ENCODE measurements around the gene OSBPL8. TPM values are rescaled to one million over a fixed set of nuclear protein-coding genes. Genes with fewer than 3 reads are reported as not detected.
"Not testable (repeated sequence)": the region's sequence is repeated elsewhere in the genome, so short reads cannot be mapped to it uniquely, and the experiment has no call there.

Gene OSBPL8
- total RNA-seq, 8 experiments from 2014 or later: 22.9 to 63.6 (median 50.5) TPM

GRCh38 chr12:76504606-76505005 is 55.0 kb downstream of the OSBPL8 start:
- 70 to 100% (median 95%) methylated on average over 1 to 2 of the region's 2 CpGs; no CpG with 5 or more reads in 6 of the 10 experiments for WGBS, 10 experiments
- ATAC-seq (replicated peaks in 6 of 8): no peak
- in situ Hi-C loops (cut with MboI; ENCODE audit: low pct_unique_long_range_greater_than_20kb in 2 of 9, low sequenced_read_pairs in 9 of 9, unreplicated experiment in 9 of 9): no loop called here
- Histone ChIP-seq H3K27ac (no peak overlapping the region), H3K4me1 (replicated peaks in 1 of 2) (no peaks in the 10 kb centered on the region), H3K4me3 (no peak overlapping the region)

GRCh38 chr12:76503957-76504356 is 55.6 kb downstream of the OSBPL8 start:
- Histone ChIP-seq H3K4me1 (replicated peaks in 1 of 2) (no peaks in the 10 kb centered on the region), H3K27ac (no peak overlapping the region), H3K4me3 (no peak overlapping the region)
- in situ Hi-C loops (cut with MboI; ENCODE audit: low pct_unique_long_range_greater_than_20kb in 2 of 9, low sequenced_read_pairs in 9 of 9, unreplicated experiment in 9 of 9): no loop called here
- no peak for ATAC-seq (replicated peaks in 6 of 8)

GRCh38 chr12:76501390-76501789 is 58.2 kb downstream of the OSBPL8 start:
- Histone ChIP-seq H3K27ac (no peak overlapping the region), H3K4me3 (no peak overlapping the region), H3K4me1 (replicated peaks in 1 of 2) (no peaks in the 10 kb centered on the region)
- in situ Hi-C loops (cut with MboI; ENCODE audit: low pct_unique_long_range_greater_than_20kb in 2 of 9, low sequenced_read_pairs in 9 of 9, unreplicated experiment in 9 of 9): no loop called here
- peak in 1 of 8 experiments; percentile 61 for ATAC-seq (replicated peaks in 6 of 8)
- WGBS, 10 experiments: 80 to 100% (median 95%) methylated on average over 1 to 2 of the region's 2 CpGs; no CpG with 5 or more reads in 6 of the 10 experiments

- ATAC-seq (replicated peaks in 6 of 8); H3K4me3 ChIP-seq; H3K27ac ChIP-seq; in situ Hi-C loops (cut with MboI; ENCODE audit: low pct_unique_long_range_greater_than_20kb in 2 of 9, low sequenced_read_pairs in 9 of 9, unreplicated experiment in 9 of 9); H3K4me1 ChIP-seq (replicated peaks in 1 of 2): not testable (repeated sequence)
- WGBS, 10 experiments: 83 to 100% (median 98%) methylated on average over 1 to 4 of the region's 4 CpGs; no CpG with 5 or more reads in 2 of the 10 experiments
Measured at GRCh38 chr12:76499136-76499535, 60.4 kb downstream of the OSBPL8 start.

GRCh38 chr12:76495556-76495955 is 64.0 kb downstream of the OSBPL8 start:
- Histone ChIP-seq H3K4me3 (no peak overlapping the region), H3K4me1 (replicated peaks in 1 of 2) (no peaks in the 10 kb centered on the region), H3K27ac (no peak overlapping the region)
- WGBS, 10 experiments: 67 to 100% (median 100%) methylated on average over 1 of the region's 1 CpG; no CpG with 5 or more reads in 1 of the 10 experiments
- ATAC-seq (replicated peaks in 6 of 8): no peak
- in situ Hi-C loops (cut with MboI; ENCODE audit: low pct_unique_long_range_greater_than_20kb in 2 of 9, low sequenced_read_pairs in 9 of 9, unreplicated experiment in 9 of 9): no loop called here

- in situ Hi-C loops (cut with MboI; ENCODE audit: low pct_unique_long_range_greater_than_20kb in 2 of 9, low sequenced_read_pairs in 9 of 9, unreplicated experiment in 9 of 9): no loop called here
- no peak overlapping the region for H3K4me3 ChIP-seq
- H3K27ac ChIP-seq: no peak overlapping the region
- no peaks in the 10 kb centered on the region for H3K4me1 ChIP-seq (replicated peaks in 1 of 2)
- no peak for ATAC-seq (replicated peaks in 6 of 8)
- 83 to 100% (median 100%) methylated on average over 1 of the region's 1 CpG; no CpG with 5 or more reads in 2 of the 10 experiments for WGBS, 10 experiments
Measured at GRCh38 chr12:76491292-76491691, 68.3 kb downstream of the OSBPL8 start.

- Histone ChIP-seq H3K27ac (no peak overlapping the region), H3K4me3 (no peak overlapping the region), H3K4me1 (replicated peaks in 1 of 2) (no peaks in the 10 kb centered on the region)
- WGBS, 10 experiments: 60 to 100% (median 92%) methylated on average over 1 to 2 of the region's 4 CpGs; no CpG with 5 or more reads in 6 of the 10 experiments
- ATAC-seq (replicated peaks in 6 of 8): no peak
- in situ Hi-C loops (cut with MboI; ENCODE audit: low pct_unique_long_range_greater_than_20kb in 2 of 9, low sequenced_read_pairs in 9 of 9, unreplicated experiment in 9 of 9): no loop called here
Measured at GRCh38 chr12:76490763-76491162, 68.8 kb downstream of the OSBPL8 start.

- Histone ChIP-seq H3K4me1 (replicated peaks in 1 of 2) (no peaks in the 10 kb centered on the region), H3K4me3 (no peak overlapping the region), H3K27ac (no peak overlapping the region)
- in situ Hi-C loops (cut with MboI; ENCODE audit: low pct_unique_long_range_greater_than_20kb in 2 of 9, low sequenced_read_pairs in 9 of 9, unreplicated experiment in 9 of 9): no loop called here
- no peak for ATAC-seq (replicated peaks in 6 of 8)
- 32 to 100% (median 90%) methylated on average over 1 to 3 of the region's 3 CpGs; no CpG with 5 or more reads in 1 of the 10 experiments for WGBS, 10 experiments
Measured at GRCh38 chr12:76489737-76490136, 69.8 kb downstream of the OSBPL8 start.

GRCh38 chr12:76486011-76486410 is 73.6 kb downstream of the OSBPL8 start:
- in situ Hi-C loops (cut with MboI; ENCODE audit: low pct_unique_long_range_greater_than_20kb in 2 of 9, low sequenced_read_pairs in 9 of 9, unreplicated experiment in 9 of 9): no loop called here
- no peak overlapping the region for H3K27ac ChIP-seq
- no peak for ATAC-seq (replicated peaks in 6 of 8)
- H3K4me1 ChIP-seq (replicated peaks in 1 of 2): no peaks in the 10 kb centered on the region
- H3K4me3 ChIP-seq: no peak overlapping the region
- 51 to 100% (median 80%) methylated on average over 1 to 2 of the region's 2 CpGs; no CpG with 5 or more reads in 1 of the 10 experiments for WGBS, 10 experiments

- in situ Hi-C loops (cut with MboI; ENCODE audit: low pct_unique_long_range_greater_than_20kb in 2 of 9, low sequenced_read_pairs in 9 of 9, unreplicated experiment in 9 of 9): no loop called here
- no peak overlapping the region for H3K4me3 ChIP-seq
- no peak overlapping the region for H3K27ac ChIP-seq
- H3K4me1 ChIP-seq (replicated peaks in 1 of 2): no peaks in the 10 kb centered on the region
- no peak for ATAC-seq (replicated peaks in 6 of 8)
Measured at GRCh38 chr12:76480796-76481195, 78.8 kb downstream of the OSBPL8 start.

- ATAC-seq (replicated peaks in 6 of 8): no peak
- H3K27ac ChIP-seq: no peak overlapping the region
- 61 to 100% (median 84%) methylated on average over 1 to 5 of the region's 5 CpGs; no CpG with 5 or more reads in 1 of the 10 experiments for WGBS, 10 experiments
- H3K4me3 ChIP-seq: no peak overlapping the region
- in situ Hi-C loops (cut with MboI; ENCODE audit: low pct_unique_long_range_greater_than_20kb in 2 of 9, low sequenced_read_pairs in 9 of 9, unreplicated experiment in 9 of 9): no loop called here
- H3K4me1 ChIP-seq (replicated peaks in 1 of 2): no peaks in the 10 kb centered on the region
Measured at GRCh38 chr12:76478045-76478444, 81.5 kb downstream of the OSBPL8 start.

- peaks cover 5 to 17% of the 10 kb centered on the region in 2 donors for H3K4me1 ChIP-seq (replicated peaks in 1 of 2)
- not testable (repeated sequence) for H3K27ac ChIP-seq; H3K4me3 ChIP-seq; ATAC-seq (replicated peaks in 6 of 8)
- 83 to 100% (median 100%) methylated on average over 1 of the region's 8 CpGs; no CpG with 5 or more reads in 5 of the 10 experiments for WGBS, 10 experiments
- in situ Hi-C loops (cut with MboI; ENCODE audit: low pct_unique_long_range_greater_than_20kb in 2 of 9, low sequenced_read_pairs in 9 of 9, unreplicated experiment in 9 of 9): loop anchor here in 1 of 9 experiments (25.0 kb wide), 1 partner anchor 411 kb away; no protein-coding TSS in a partner anchor
Measured at GRCh38 chr12:76472862-76473261, 86.7 kb downstream of the OSBPL8 start.

GRCh38 chr12:76471579-76471978 is 88.0 kb downstream of the OSBPL8 start:
- Histone ChIP-seq H3K4me3 (no peak overlapping the region), H3K27ac (no peak overlapping the region), H3K4me1 (replicated peaks in 1 of 2) (peaks cover 5 to 17% of the 10 kb centered on the region in 2 donors)
- 86 to 100% (median 95%) methylated on average over 1 of the region's 1 CpG; no CpG with 5 or more reads in 2 of the 10 experiments for WGBS, 10 experiments
- ATAC-seq (replicated peaks in 6 of 8): no peak
- in situ Hi-C loops (cut with MboI; ENCODE audit: low pct_unique_long_range_greater_than_20kb in 2 of 9, low sequenced_read_pairs in 9 of 9, unreplicated experiment in 9 of 9): loop anchor here in 1 of 9 experiments (25.0 kb wide), 1 partner anchor 409 kb away; no protein-coding TSS in a partner anchor

Data from motor neuron (in vitro differentiated cells).